ENCODE measurements around the gene CECR2. TPM values are rescaled to one million over a fixed set of nuclear protein-coding genes. Genes with fewer than 3 reads are reported as not detected.

CECR2 gene
- total RNA-seq, 1 donor from 2014 or later: 1.4 TPM

GRCh38 chr22:17441326-17441725 is 72.1 kb downstream of the CECR2 start:
- Histone ChIP-seq H3K36me3 (no peaks in the 10 kb centered on the region), H3K4me3 (no peak overlapping the region), H3K9me3 (no peaks in the 10 kb centered on the region), H3K27ac (no peak overlapping the region), H3K4me1 (no peaks in the 10 kb centered on the region), H3K27me3 (no peaks in the 10 kb centered on the region)
- no peak for DNase-seq (ENCODE audit: low spot score in 2 of 2)
- intact Hi-C loops (cut with DNase I): no loop called here
- no peak for TF ChIP-seq CTCF (IDR thresholded peaks at IDR 0.05)

GRCh38 chr22:17443405-17444203 is 74.3 kb downstream of the CECR2 start:
- Histone ChIP-seq H3K4me1 (no peaks in the 10 kb centered on the region), H3K27ac (no peak overlapping the region), H3K9me3 (no peaks in the 10 kb centered on the region), H3K36me3 (no peaks in the 10 kb centered on the region), H3K27me3 (no peaks in the 10 kb centered on the region), H3K4me3 (no peak overlapping the region)
- intact Hi-C loops (cut with DNase I): no loop called here
- DNase-seq (ENCODE audit: low spot score in 2 of 2): no peak
- no peak for TF ChIP-seq CTCF (IDR thresholded peaks at IDR 0.05)

- TF ChIP-seq CTCF (IDR thresholded peaks at IDR 0.05): no peak
- no peaks in the 10 kb centered on the region for H3K9me3 ChIP-seq
- no peaks in the 10 kb centered on the region for H3K4me1 ChIP-seq
- H3K36me3 ChIP-seq: no peaks in the 10 kb centered on the region
- H3K27me3 ChIP-seq: no peaks in the 10 kb centered on the region
- no peak for DNase-seq (ENCODE audit: low spot score in 2 of 2)
- intact Hi-C loops (cut with DNase I): no loop called here
- no peak overlapping the region for H3K27ac ChIP-seq
- H3K4me3 ChIP-seq: no peak overlapping the region
Measured at GRCh38 chr22:17444204-17444504, 74.9 kb downstream of the CECR2 start.

GRCh38 chr22:17446698-17447097 is 77.4 kb downstream of the CECR2 start:
- H3K27ac ChIP-seq: no peak overlapping the region
- TF ChIP-seq CTCF (IDR thresholded peaks at IDR 0.05): no peak
- H3K4me1 ChIP-seq: no peaks in the 10 kb centered on the region
- DNase-seq (ENCODE audit: low spot score in 2 of 2): no peak
- H3K27me3 ChIP-seq: no peaks in the 10 kb centered on the region
- no peaks in the 10 kb centered on the region for H3K36me3 ChIP-seq
- H3K9me3 ChIP-seq: no peaks in the 10 kb centered on the region
- no peak overlapping the region for H3K4me3 ChIP-seq
- intact Hi-C loops (cut with DNase I): no loop called here

- TF ChIP-seq CTCF (IDR thresholded peaks at IDR 0.05): no peak
Measured at GRCh38 chr22:17451316-17451715, 82.1 kb downstream of the CECR2 start.

GRCh38 chr22:17460895-17461294 is 91.6 kb downstream of the CECR2 start:
- Histone ChIP-seq H3K4me3 (no peak overlapping the region), H3K4me1 (no peaks in the 10 kb centered on the region), H3K9me3 (no peaks in the 10 kb centered on the region), H3K27me3 (no peaks in the 10 kb centered on the region), H3K27ac (no peak overlapping the region), H3K36me3 (no peaks in the 10 kb centered on the region)
- intact Hi-C loops (cut with DNase I): no loop called here
- TF ChIP-seq CTCF (IDR thresholded peaks at IDR 0.05): no peak
- no peak for DNase-seq (ENCODE audit: low spot score in 2 of 2)

More at GRCh38 chr22:17451316-17451715, 82.1 kb downstream of the CECR2 start:
- no peak for DNase-seq (ENCODE audit: low spot score in 2 of 2)
- intact Hi-C loops (cut with DNase I): no loop called here
- Histone ChIP-seq H3K4me3 (no peak overlapping the region), H3K36me3 (no peaks in the 10 kb centered on the region), H3K27me3 (no peaks in the 10 kb centered on the region), H3K27ac (no peak overlapping the region), H3K4me1 (no peaks in the 10 kb centered on the region), H3K9me3 (peaks cover 0 to 6% of the 10 kb centered on the region in 2 donors)

Data from ascending aorta (tissue), 2 donors.